ENCODE measurements around the gene POSTN.

GRCh38 chr13:37560526-37560925 is 38.0 kb downstream of the POSTN start:
- no peak for TF ChIP-seq CTCF (conservative IDR thresholded peaks at IDR 0.05; ENCODE audit: low read length)
- no peak for TF ChIP-seq EZH2phosphoT487 (IDR thresholded peaks at IDR 0.05; ENCODE audit: borderline replicate concordance)
